ENCODE results near the gene SNRNP40. TPM values are rescaled to one million over a fixed set of nuclear protein-coding genes. Genes with fewer than 3 reads are reported as not detected.
A peak's percentile ranks its signal among the peaks of the same experiment; 100 is the strongest.
"Not testable (repeated sequence)": the region's sequence is repeated elsewhere in the genome, so short reads cannot be mapped to it uniquely, and the experiment has no call there.

SNRNP40 gene
- polyA plus RNA-seq, 4 donors = 14.8 to 44.3 (median 27.6) TPM

DNA sequence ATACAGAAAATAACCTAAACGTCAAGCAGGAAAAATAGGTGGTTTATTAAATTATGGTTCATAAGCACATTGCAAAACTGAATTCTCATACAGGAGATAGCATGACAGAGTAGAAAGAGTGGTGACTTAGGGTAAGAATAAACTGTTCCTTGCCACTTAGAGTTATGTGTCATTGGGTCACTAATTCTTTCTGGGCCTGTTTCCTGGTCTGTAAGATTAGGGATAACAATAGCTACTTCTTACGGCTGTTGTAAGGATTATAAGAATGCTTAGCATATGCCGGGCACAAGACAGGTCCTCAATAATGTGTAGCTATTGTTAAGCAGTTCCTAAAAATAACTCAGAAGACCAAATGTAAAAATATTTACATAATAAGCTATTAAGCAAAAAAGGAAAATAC, 24.2 kb downstream of the SNRNP40 start:
- DNase-seq = no peak
- H3K4me3 ChIP-seq (ENCODE audit: low read depth in 1 of 3, low read length in 3 of 3) = no peak overlapping the region
- H3K27me3 ChIP-seq (ENCODE audit: control insufficient read depth in 3 of 3, insufficient read depth in 3 of 3, low read length in 3 of 3) = no peaks in the 10 kb centered on the region
- no peaks in the 10 kb centered on the region for H3K9me3 ChIP-seq (ENCODE audit: control insufficient read depth in 2 of 2, insufficient read depth in 1 of 2, low read depth in 1 of 2, low read length in 1 of 2)
- no peaks in the 10 kb centered on the region for H3K4me1 ChIP-seq (ENCODE audit: control insufficient read depth in 3 of 3, insufficient read depth in 2 of 3, low read depth in 1 of 3, low read length in 2 of 3)
- no peak for FAIRE-seq
- peaks cover 10 to 37% (median 10%) of the 10 kb centered on the region in 3 donors for H3K36me3 ChIP-seq (ENCODE audit: control insufficient read depth in 3 of 3, insufficient read depth in 2 of 3, low read depth in 1 of 3, low read length in 3 of 3)
- no peak overlapping the region for H3K27ac ChIP-seq (ENCODE audit: low read depth in 1 of 3, low read length in 2 of 3)
- WGBS, 3 donors = 62 to 85% (median 81%) methylated on average over 3 of the region's 3 CpGs

GRCh38 chr1:31266547-31266946, 30.0 kb downstream of the SNRNP40 start:
- Histone ChIP-seq H3K4me3 (ENCODE audit: low read depth in 1 of 3, low read length in 3 of 3) (no peak overlapping the region), H3K27ac (ENCODE audit: low read depth in 1 of 3, low read length in 2 of 3) (no peak overlapping the region), H3K36me3 (ENCODE audit: control insufficient read depth in 3 of 3, insufficient read depth in 2 of 3, low read depth in 1 of 3, low read length in 3 of 3) (peaks cover 16 to 40% (median 20%) of the 10 kb centered on the region in 3 donors), H3K4me1 (ENCODE audit: control insufficient read depth in 3 of 3, insufficient read depth in 2 of 3, low read depth in 1 of 3, low read length in 2 of 3) (no peaks in the 10 kb centered on the region), H3K9me3 (ENCODE audit: control insufficient read depth in 2 of 2, insufficient read depth in 1 of 2, low read depth in 1 of 2, low read length in 1 of 2) (no peaks in the 10 kb centered on the region), H3K27me3 (ENCODE audit: control insufficient read depth in 3 of 3, insufficient read depth in 3 of 3, low read length in 3 of 3) (no peaks in the 10 kb centered on the region)
- WGBS, 3 donors = 94 to 100% (median 98%) methylated on average over 2 of the region's 2 CpGs
- FAIRE-seq = no peak
- no peak for DNase-seq

GRCh38 chr1:31264790-31265386, 31.7 kb downstream of the SNRNP40 start:
- Histone ChIP-seq H3K9me3 (ENCODE audit: control insufficient read depth in 2 of 2, insufficient read depth in 1 of 2, low read depth in 1 of 2, low read length in 1 of 2) (no peaks in the 10 kb centered on the region), H3K36me3 (ENCODE audit: control insufficient read depth in 3 of 3, insufficient read depth in 2 of 3, low read depth in 1 of 3, low read length in 3 of 3) (peaks cover 15 to 45% (median 20%) of the 10 kb centered on the region in 3 donors), H3K4me1 (ENCODE audit: control insufficient read depth in 3 of 3, insufficient read depth in 2 of 3, low read depth in 1 of 3, low read length in 2 of 3) (no peaks in the 10 kb centered on the region), H3K27me3 (ENCODE audit: control insufficient read depth in 3 of 3, insufficient read depth in 3 of 3, low read length in 3 of 3) (no peaks in the 10 kb centered on the region), H3K27ac (ENCODE audit: low read depth in 1 of 3, low read length in 2 of 3) (no peak overlapping the region), H3K4me3 (ENCODE audit: low read depth in 1 of 3, low read length in 3 of 3) (no peak overlapping the region)
- no peak for FAIRE-seq
- 82 to 98% (median 96%) methylated on average over 1 of the region's 1 CpG for WGBS, 3 donors
- DNase-seq = no peak

DNA sequence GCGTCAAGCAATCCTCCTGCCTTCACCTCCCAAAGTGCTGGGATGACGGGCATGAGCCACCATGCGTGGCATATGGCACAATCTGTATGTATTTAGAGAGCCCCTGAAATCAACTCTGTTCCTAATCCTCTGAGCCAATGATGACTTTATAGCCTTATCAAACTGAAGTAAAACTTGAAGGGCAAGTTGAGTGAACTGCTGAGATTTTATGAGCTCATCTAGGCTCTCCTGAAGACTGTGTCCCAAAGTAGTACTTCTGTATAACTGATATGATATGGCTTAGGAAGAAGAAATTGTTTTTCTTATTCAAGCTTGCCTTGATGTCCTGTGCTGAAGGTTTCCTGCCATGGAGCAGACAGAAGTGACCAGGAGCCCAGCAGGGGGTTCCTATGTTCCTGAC, 33.2 kb downstream of the SNRNP40 start:
- Histone ChIP-seq H3K27me3 (ENCODE audit: control insufficient read depth in 3 of 3, insufficient read depth in 3 of 3, low read length in 3 of 3) (no peaks in the 10 kb centered on the region), H3K27ac (ENCODE audit: low read depth in 1 of 3, low read length in 2 of 3) (no peak overlapping the region), H3K9me3 (ENCODE audit: control insufficient read depth in 2 of 2, insufficient read depth in 1 of 2, low read depth in 1 of 2, low read length in 1 of 2) (no peaks in the 10 kb centered on the region), H3K4me1 (ENCODE audit: control insufficient read depth in 3 of 3, insufficient read depth in 2 of 3, low read depth in 1 of 3, low read length in 2 of 3) (no peaks in the 10 kb centered on the region), H3K4me3 (ENCODE audit: low read depth in 1 of 3, low read length in 3 of 3) (no peak overlapping the region), H3K36me3 (ENCODE audit: control insufficient read depth in 3 of 3, insufficient read depth in 2 of 3, low read depth in 1 of 3, low read length in 3 of 3) (peaks cover 17 to 43% (median 18%) of the 10 kb centered on the region in 3 donors)
- 35 to 74% (median 69%) methylated on average over 3 of the region's 3 CpGs for WGBS, 3 donors
- no peak for FAIRE-seq
- peak in 1 of 2 donors; percentile 35 for DNase-seq

GRCh38 chr1:31262393-31262792, 34.2 kb downstream of the SNRNP40 start:
- H3K4me1 ChIP-seq (ENCODE audit: control insufficient read depth in 3 of 3, insufficient read depth in 2 of 3, low read depth in 1 of 3, low read length in 2 of 3); H3K27me3 ChIP-seq (ENCODE audit: control insufficient read depth in 3 of 3, insufficient read depth in 3 of 3, low read length in 3 of 3); H3K27ac ChIP-seq (ENCODE audit: low read depth in 1 of 3, low read length in 2 of 3); H3K9me3 ChIP-seq (ENCODE audit: control insufficient read depth in 2 of 2, insufficient read depth in 1 of 2, low read depth in 1 of 2, low read length in 1 of 2); H3K4me3 ChIP-seq (ENCODE audit: low read depth in 1 of 3, low read length in 3 of 3); DNase-seq; FAIRE-seq: not testable (repeated sequence)
- H3K36me3 ChIP-seq (ENCODE audit: control insufficient read depth in 3 of 3, insufficient read depth in 2 of 3, low read depth in 1 of 3, low read length in 3 of 3) = peaks cover 17 to 36% (median 24%) of the 10 kb centered on the region in 3 donors
- WGBS, 3 donors = 95 to 97% (median 96%) methylated on average over 5 of the region's 5 CpGs

- H3K4me1 ChIP-seq (ENCODE audit: control insufficient read depth in 3 of 3, insufficient read depth in 2 of 3, low read depth in 1 of 3, low read length in 2 of 3) = no peaks in the 10 kb centered on the region
These were observed 34.7 kb downstream of the SNRNP40 start for GRCh38 chr1:31261916-31262315.

DNA sequence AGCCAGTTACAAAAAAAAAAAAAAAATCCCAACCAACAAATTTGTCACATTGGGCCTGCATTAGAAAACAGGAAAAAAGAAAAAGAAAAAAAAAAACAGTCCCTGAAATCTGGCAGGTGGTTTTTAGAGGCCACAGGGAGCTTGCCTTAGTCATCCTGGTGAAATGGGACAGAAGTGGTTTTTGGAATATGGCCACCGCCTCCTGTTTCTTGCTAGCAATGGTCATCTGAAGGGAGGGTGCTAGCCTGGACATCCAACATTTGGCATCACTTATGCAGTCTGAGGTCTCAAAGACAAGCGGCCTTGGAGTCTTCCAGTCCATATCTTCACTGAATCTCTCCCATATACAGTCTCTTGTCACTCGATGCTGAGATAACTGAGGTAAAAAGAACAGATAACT, 36.8 kb downstream of the SNRNP40 start:
- Histone ChIP-seq H3K27ac (ENCODE audit: low read depth in 1 of 3, low read length in 2 of 3) (no peak overlapping the region), H3K4me1 (ENCODE audit: control insufficient read depth in 3 of 3, insufficient read depth in 2 of 3, low read depth in 1 of 3, low read length in 2 of 3) (no peaks in the 10 kb centered on the region), H3K27me3 (ENCODE audit: control insufficient read depth in 3 of 3, insufficient read depth in 3 of 3, low read length in 3 of 3) (no peaks in the 10 kb centered on the region), H3K9me3 (ENCODE audit: control insufficient read depth in 2 of 2, insufficient read depth in 1 of 2, low read depth in 1 of 2, low read length in 1 of 2) (no peaks in the 10 kb centered on the region), H3K36me3 (ENCODE audit: control insufficient read depth in 3 of 3, insufficient read depth in 2 of 3, low read depth in 1 of 3, low read length in 3 of 3) (peaks cover 6 to 26% (median 16%) of the 10 kb centered on the region in 3 donors), H3K4me3 (ENCODE audit: low read depth in 1 of 3, low read length in 3 of 3) (no peak overlapping the region)
- WGBS, 3 donors = 86 to 94% (median 88%) methylated on average over 3 of the region's 3 CpGs
- FAIRE-seq = no peak
- DNase-seq = no peak

More at GRCh38 chr1:31261916-31262315, 34.7 kb downstream of the SNRNP40 start:
- FAIRE-seq = no peak
- 96 to 98% (median 97%) methylated on average over 3 of the region's 3 CpGs for WGBS, 3 donors
- Histone ChIP-seq H3K27ac (ENCODE audit: low read depth in 1 of 3, low read length in 2 of 3) (no peak overlapping the region), H3K27me3 (ENCODE audit: control insufficient read depth in 3 of 3, insufficient read depth in 3 of 3, low read length in 3 of 3) (no peaks in the 10 kb centered on the region), H3K36me3 (ENCODE audit: control insufficient read depth in 3 of 3, insufficient read depth in 2 of 3, low read depth in 1 of 3, low read length in 3 of 3) (peaks cover 12 to 35% (median 22%) of the 10 kb centered on the region in 3 donors), H3K4me3 (ENCODE audit: low read depth in 1 of 3, low read length in 3 of 3) (no peak overlapping the region), H3K9me3 (ENCODE audit: control insufficient read depth in 2 of 2, insufficient read depth in 1 of 2, low read depth in 1 of 2, low read length in 1 of 2) (no peaks in the 10 kb centered on the region)
- no peak for DNase-seq

DNA sequence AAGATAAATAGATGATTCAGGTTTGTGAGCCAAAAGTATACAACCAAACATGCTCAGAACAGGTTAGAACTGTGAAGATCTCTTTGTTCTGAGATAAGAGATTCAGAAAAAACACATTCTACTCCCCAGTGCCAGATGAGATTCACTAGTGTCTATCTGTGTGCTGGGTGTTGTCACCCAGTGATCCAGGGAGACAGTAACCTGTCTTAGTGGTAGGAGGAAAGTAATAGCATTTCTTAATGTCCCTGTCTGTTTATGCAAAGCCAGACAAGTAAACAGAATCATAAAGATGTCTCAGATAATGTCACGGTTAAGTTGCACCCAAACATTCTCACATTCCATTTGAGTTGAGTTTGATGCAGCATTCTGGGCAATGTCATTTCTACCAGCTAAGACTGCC, 38.0 kb downstream of the SNRNP40 start:
- no peak overlapping the region for H3K27ac ChIP-seq (ENCODE audit: low read depth in 1 of 3, low read length in 2 of 3)
- no peaks in the 10 kb centered on the region for H3K27me3 ChIP-seq (ENCODE audit: control insufficient read depth in 3 of 3, insufficient read depth in 3 of 3, low read length in 3 of 3)
- WGBS, 3 donors = 77 to 81% (median 78%) methylated on average over 1 of the region's 1 CpG
- DNase-seq (no peak), FAIRE-seq (no peak)
- no peak overlapping the region for H3K4me3 ChIP-seq (ENCODE audit: low read depth in 1 of 3, low read length in 3 of 3)
- no peaks in the 10 kb centered on the region for H3K4me1 ChIP-seq (ENCODE audit: control insufficient read depth in 3 of 3, insufficient read depth in 2 of 3, low read depth in 1 of 3, low read length in 2 of 3)
- H3K9me3 ChIP-seq (ENCODE audit: control insufficient read depth in 2 of 2, insufficient read depth in 1 of 2, low read depth in 1 of 2, low read length in 1 of 2) = no peaks in the 10 kb centered on the region
- peaks cover 6 to 25% (median 16%) of the 10 kb centered on the region in 3 donors for H3K36me3 ChIP-seq (ENCODE audit: control insufficient read depth in 3 of 3, insufficient read depth in 2 of 3, low read depth in 1 of 3, low read length in 3 of 3)

GRCh38 chr1:31257213-31257612, 39.4 kb downstream of the SNRNP40 start:
- H3K36me3 ChIP-seq (ENCODE audit: control insufficient read depth in 3 of 3, insufficient read depth in 2 of 3, low read depth in 1 of 3, low read length in 3 of 3) = peaks cover 6 to 21% (median 16%) of the 10 kb centered on the region in 3 donors
- WGBS, 3 donors = 90 to 95% (median 93%) methylated on average over 1 of the region's 1 CpG

More at GRCh38 chr1:31257213-31257612, 39.4 kb downstream of the SNRNP40 start:
- Histone ChIP-seq H3K9me3 (ENCODE audit: control insufficient read depth in 2 of 2, insufficient read depth in 1 of 2, low read depth in 1 of 2, low read length in 1 of 2) (no peaks in the 10 kb centered on the region), H3K27me3 (ENCODE audit: control insufficient read depth in 3 of 3, insufficient read depth in 3 of 3, low read length in 3 of 3) (no peaks in the 10 kb centered on the region), H3K4me1 (ENCODE audit: control insufficient read depth in 3 of 3, insufficient read depth in 2 of 3, low read depth in 1 of 3, low read length in 2 of 3) (no peaks in the 10 kb centered on the region), H3K27ac (ENCODE audit: low read depth in 1 of 3, low read length in 2 of 3) (no peak overlapping the region), H3K4me3 (ENCODE audit: low read depth in 1 of 3, low read length in 3 of 3) (no peak overlapping the region)
- no peak for DNase-seq
- no peak for FAIRE-seq

Data from small intestine (tissue), 7 donors.